H1 (cell line): ENCODE results near the gene DRAP1. TPM values are rescaled to one million over a fixed set of nuclear protein-coding genes. Genes with fewer than 3 reads are reported as not detected.

Source experiments
- CTBP2 ChIP-seq: IDR thresholded peaks from 2 replicates; pipeline ENCODE4 v1.7.0; 2011; ENCODE audit warnings: borderline replicate concordance, mild to moderate bottlenecking, moderate library complexity, mixed read lengths, low read length; ENCODE audit not compliant: insufficient read depth, insufficient read length
- JUND ChIP-seq: IDR thresholded peaks from 2 replicates; pipeline ENCODE4 v1.6.1; 2011; ENCODE audit warnings: mild to moderate bottlenecking, improper control_type of control experiment, low read length
- KDM1A ChIP-seq: fragments of 200-600, 300-600 bp; sonication (generic); IDR thresholded peaks from 2 replicates; pipeline ENCODE4 v1.7.1; 2016; ENCODE audit warnings: mild to moderate bottlenecking, low read length, borderline replicate concordance
- NANOG ChIP-seq: IDR thresholded peaks from 2 replicates; pipeline ENCODE4 v1.6.1; 2011; ENCODE audit warnings: low read length, low read depth, mild to moderate bottlenecking, inconsistent platforms; ENCODE audit not compliant: insufficient read depth, poor library complexity, severe bottlenecking
- SIX5 ChIP-seq: IDR thresholded peaks from 2 replicates; pipeline ENCODE4 v1.6.1; 2011; ENCODE audit warnings: mild to moderate bottlenecking, low read depth, low read length
- TCF12 ChIP-seq: IDR thresholded peaks from 2 replicates; pipeline ENCODE4 v1.6.1; 2011; ENCODE audit warnings: low read depth, mild to moderate bottlenecking, low read length
- polyA plus RNA-seq, 7 experiments: library from polyadenylated mRNA; depleted of rRNA in 3 of 7; stranded (reverse) in 5 of 7; unstranded in 2 of 7; fragments of >200 nt in 5 of 7; fragments of 200-250 nt in 2 of 7; gene quantifications; 1 replicate in 5 of 7; 2 replicates in 1 of 7; 4 replicates in 1 of 7; pipeline versions ENCODE4 v1.2.1 to v1.2.3, GENCODE V29; 2011 to 2013; ENCODE audit warnings: missing spikeins in 2 of 7, mixed read lengths in 2 of 7
- total RNA-seq: library from RNA; stranded (reverse); fragmentation: NEBNext Ultra II Directional; extraction: Animal tissue kit (Norgen Biotek cat#: 25700); gene quantifications from 2 replicates; pipeline ENCODE4 v1.2.1, GENCODE V29; 2021

Gene DRAP1
- total and polyA plus RNA-seq, 2 of the 8 experiments (the other 6 are each of a cell fraction or from before 2014, with no cell fraction given) = 62.5 to 98.7 TPM

DNA sequence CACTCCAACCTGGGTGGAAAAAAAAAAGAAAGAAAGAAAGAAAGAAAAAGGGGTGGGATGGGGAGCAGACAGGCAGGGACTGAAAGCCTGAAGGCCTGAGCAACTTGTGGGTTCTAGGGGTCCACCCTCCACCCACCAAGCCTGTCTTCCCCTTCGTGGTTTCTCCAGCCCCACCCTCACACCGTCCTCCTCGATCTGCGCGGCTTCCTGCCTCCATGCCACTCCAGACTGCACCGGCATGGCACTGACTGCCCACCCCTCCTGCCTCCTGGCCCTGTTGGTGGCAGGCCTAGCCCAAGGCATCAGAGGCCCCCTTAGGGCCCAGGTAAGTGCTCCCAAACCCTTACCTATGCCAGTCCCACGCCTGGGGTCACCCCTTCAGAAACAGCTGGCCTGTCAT is 39.6 kb upstream of the DRAP1 start, which contains the start of gene CTSW (continued):
- TF ChIP-seq SIX5 (no peak), TCF12 (no peak), NANOG (no peak), JUND (no peak), KDM1A (no peak), CTBP2 (no peak)
